Measurements from ENCODE around the gene TARS3. TPM values are rescaled to one million over a fixed set of nuclear protein-coding genes. Genes with fewer than 3 reads are reported as not detected.

Gene TARS3
- total and polyA plus RNA-seq, 9 donors = 14.6 to 19.3 (median 18.2) TPM

- WGBS (ENCODE audit: insufficient coverage) = 100% methylated on average over 1 of the region's 3 CpGs
- no peak overlapping the region for H3K4me3 ChIP-seq (ENCODE audit: low read length)
- peaks cover 6% of the 10 kb centered on the region for H3K4me1 ChIP-seq (ENCODE audit: control insufficient read depth, insufficient read depth, low read length)
- DNase-seq = no peak
- peaks cover 32% of the 10 kb centered on the region for H3K36me3 ChIP-seq (ENCODE audit: control insufficient read depth, insufficient read depth, low read length)
- no peaks in the 10 kb centered on the region for H3K27me3 ChIP-seq (ENCODE audit: control insufficient read depth, insufficient read depth, low read length)
- H3K9me3 ChIP-seq (replicated peaks; ENCODE audit: control insufficient read depth, low read depth, low read length) = no peaks in the 10 kb centered on the region
- no peak overlapping the region for H3K27ac ChIP-seq (ENCODE audit: low read length)
Observed at GRCh38 chr15:101647251-101647650, 77.0 kb downstream of the TARS3 start.

GRCh38 chr15:101646672-101647071 lies 77.6 kb downstream of the TARS3 start:
- peaks cover 32% of the 10 kb centered on the region for H3K36me3 ChIP-seq (ENCODE audit: control insufficient read depth, insufficient read depth, low read length)
- WGBS (ENCODE audit: insufficient coverage) = 70% methylated on average over 7 of the region's 8 CpGs
- H3K4me1 ChIP-seq (ENCODE audit: control insufficient read depth, insufficient read depth, low read length) = peaks cover 6% of the 10 kb centered on the region
- H3K4me3 ChIP-seq (ENCODE audit: low read length) = no peak overlapping the region
- H3K27me3 ChIP-seq (ENCODE audit: control insufficient read depth, insufficient read depth, low read length) = no peaks in the 10 kb centered on the region
- H3K27ac ChIP-seq (ENCODE audit: low read length) = no peak overlapping the region
- no peaks in the 10 kb centered on the region for H3K9me3 ChIP-seq (replicated peaks; ENCODE audit: control insufficient read depth, low read depth, low read length)
- no peak for DNase-seq

GRCh38 chr15:101642361-101642760 lies 81.9 kb downstream of the TARS3 start:
- peak overlapping the region; percentile 52 for H3K27ac ChIP-seq (ENCODE audit: low read length)
- H3K36me3 ChIP-seq (ENCODE audit: control insufficient read depth, insufficient read depth, low read length) = peaks cover 42% of the 10 kb centered on the region
- no peaks in the 10 kb centered on the region for H3K27me3 ChIP-seq (ENCODE audit: control insufficient read depth, insufficient read depth, low read length)
- WGBS (ENCODE audit: insufficient coverage) = 51% methylated on average over 10 of the region's 11 CpGs
- peaks cover 2% of the 10 kb centered on the region for H3K9me3 ChIP-seq (replicated peaks; ENCODE audit: control insufficient read depth, low read depth, low read length)
- H3K4me3 ChIP-seq (ENCODE audit: low read length) = no peak overlapping the region
- H3K4me1 ChIP-seq (ENCODE audit: control insufficient read depth, insufficient read depth, low read length) = peaks cover 2% of the 10 kb centered on the region
- DNase-seq = no peak

GRCh38 chr15:101641894-101642293 lies 82.4 kb downstream of the TARS3 start:
- WGBS (ENCODE audit: insufficient coverage) = no CpG with 5 or more reads among the region's 1 CpG
- Histone ChIP-seq H3K27ac (ENCODE audit: low read length) (peak overlapping the region; percentile 59), H3K36me3 (ENCODE audit: control insufficient read depth, insufficient read depth, low read length) (peaks cover 39% of the 10 kb centered on the region), H3K4me3 (ENCODE audit: low read length) (no peak overlapping the region), H3K27me3 (ENCODE audit: control insufficient read depth, insufficient read depth, low read length) (no peaks in the 10 kb centered on the region), H3K4me1 (ENCODE audit: control insufficient read depth, insufficient read depth, low read length) (no peaks in the 10 kb centered on the region), H3K9me3 (replicated peaks; ENCODE audit: control insufficient read depth, low read depth, low read length) (peaks cover 2% of the 10 kb centered on the region)
- DNase-seq = no peak

GRCh38 chr15:101641129-101641764 lies 83.0 kb downstream of the TARS3 start:
- H3K4me3 ChIP-seq (ENCODE audit: low read length) = no peak overlapping the region
- H3K27me3 ChIP-seq (ENCODE audit: control insufficient read depth, insufficient read depth, low read length) = no peaks in the 10 kb centered on the region
- WGBS (ENCODE audit: insufficient coverage) = no CpG with 5 or more reads among the region's 8 CpGs
- no peaks in the 10 kb centered on the region for H3K4me1 ChIP-seq (ENCODE audit: control insufficient read depth, insufficient read depth, low read length)
- peak overlapping the region; percentile 59 for H3K27ac ChIP-seq (ENCODE audit: low read length)
- H3K36me3 ChIP-seq (ENCODE audit: control insufficient read depth, insufficient read depth, low read length) = peaks cover 36% of the 10 kb centered on the region
- peaks cover 2% of the 10 kb centered on the region for H3K9me3 ChIP-seq (replicated peaks; ENCODE audit: control insufficient read depth, low read depth, low read length)
- DNase-seq = peak; percentile 83

GRCh38 chr15:101639667-101640066 lies 84.6 kb downstream of the TARS3 start:
- no peak for DNase-seq
- Histone ChIP-seq H3K4me3 (ENCODE audit: low read length) (no peak overlapping the region), H3K4me1 (ENCODE audit: control insufficient read depth, insufficient read depth, low read length) (no peaks in the 10 kb centered on the region), H3K36me3 (ENCODE audit: control insufficient read depth, insufficient read depth, low read length) (peaks cover 26% of the 10 kb centered on the region), H3K27me3 (ENCODE audit: control insufficient read depth, insufficient read depth, low read length) (no peaks in the 10 kb centered on the region), H3K9me3 (replicated peaks; ENCODE audit: control insufficient read depth, low read depth, low read length) (peaks cover 2% of the 10 kb centered on the region), H3K27ac (ENCODE audit: low read length) (no peak overlapping the region)
- 100% methylated on average over 2 of the region's 4 CpGs for WGBS (ENCODE audit: insufficient coverage)

- Histone ChIP-seq H3K4me3 (ENCODE audit: low read length) (no peak overlapping the region), H3K27ac (ENCODE audit: low read length) (no peak overlapping the region), H3K4me1 (ENCODE audit: control insufficient read depth, insufficient read depth, low read length) (no peaks in the 10 kb centered on the region), H3K27me3 (ENCODE audit: control insufficient read depth, insufficient read depth, low read length) (no peaks in the 10 kb centered on the region), H3K36me3 (ENCODE audit: control insufficient read depth, insufficient read depth, low read length) (peaks cover 17% of the 10 kb centered on the region), H3K9me3 (replicated peaks; ENCODE audit: control insufficient read depth, low read depth, low read length) (peaks cover 2% of the 10 kb centered on the region)
- WGBS (ENCODE audit: insufficient coverage) = 80% methylated on average over 2 of the region's 3 CpGs
- DNase-seq = no peak
Observed at GRCh38 chr15:101637919-101638318, 86.4 kb downstream of the TARS3 start.

- H3K27ac ChIP-seq (ENCODE audit: low read length) = no peak overlapping the region
- H3K27me3 ChIP-seq (ENCODE audit: control insufficient read depth, insufficient read depth, low read length) = no peaks in the 10 kb centered on the region
- H3K4me3 ChIP-seq (ENCODE audit: low read length) = no peak overlapping the region
- DNase-seq = no peak
- H3K4me1 ChIP-seq (ENCODE audit: control insufficient read depth, insufficient read depth, low read length) = no peaks in the 10 kb centered on the region
- no CpG with 5 or more reads among the region's 6 CpGs for WGBS (ENCODE audit: insufficient coverage)
- peaks cover 2% of the 10 kb centered on the region for H3K9me3 ChIP-seq (replicated peaks; ENCODE audit: control insufficient read depth, low read depth, low read length)
- peaks cover 15% of the 10 kb centered on the region for H3K36me3 ChIP-seq (ENCODE audit: control insufficient read depth, insufficient read depth, low read length)
Observed at GRCh38 chr15:101637516-101637915, 86.8 kb downstream of the TARS3 start.

GRCh38 chr15:101637038-101637437 lies 87.2 kb downstream of the TARS3 start:
- 81% methylated on average over 2 of the region's 3 CpGs for WGBS (ENCODE audit: insufficient coverage)
- H3K27ac ChIP-seq (ENCODE audit: low read length) = no peak overlapping the region
- H3K4me1 ChIP-seq (ENCODE audit: control insufficient read depth, insufficient read depth, low read length) = no peaks in the 10 kb centered on the region
- no peaks in the 10 kb centered on the region for H3K27me3 ChIP-seq (ENCODE audit: control insufficient read depth, insufficient read depth, low read length)
- H3K4me3 ChIP-seq (ENCODE audit: low read length) = no peak overlapping the region
- peaks cover 13% of the 10 kb centered on the region for H3K36me3 ChIP-seq (ENCODE audit: control insufficient read depth, insufficient read depth, low read length)
- DNase-seq = no peak
- H3K9me3 ChIP-seq (replicated peaks; ENCODE audit: control insufficient read depth, low read depth, low read length) = peaks cover 2% of the 10 kb centered on the region

- Histone ChIP-seq H3K27ac (ENCODE audit: low read length) (no peak overlapping the region), H3K4me3 (ENCODE audit: low read length) (no peak overlapping the region), H3K36me3 (ENCODE audit: control insufficient read depth, insufficient read depth, low read length) (peaks cover 13% of the 10 kb centered on the region), H3K4me1 (ENCODE audit: control insufficient read depth, insufficient read depth, low read length) (no peaks in the 10 kb centered on the region), H3K9me3 (replicated peaks; ENCODE audit: control insufficient read depth, low read depth, low read length) (peaks cover 2% of the 10 kb centered on the region), H3K27me3 (ENCODE audit: control insufficient read depth, insufficient read depth, low read length) (no peaks in the 10 kb centered on the region)
- DNase-seq = no peak
- no CpG with 5 or more reads among the region's 7 CpGs for WGBS (ENCODE audit: insufficient coverage)
Observed at GRCh38 chr15:101635944-101636727, 88.1 kb downstream of the TARS3 start.
